HG03469 (cell line): Measurements from ENCODE around the gene FARP1.

ENCODE experiments used
- ATAC-seq: cut with Tn5 transposase; IDR thresholded peaks from one replicate; pipeline ENCODE4 v1.9.1; 2021; ENCODE audit warnings: mild to moderate bottlenecking, moderate library complexity, moderate number of reproducible peaks; ENCODE audit not compliant: unreplicated experiment

The FARP1 gene

DNA sequence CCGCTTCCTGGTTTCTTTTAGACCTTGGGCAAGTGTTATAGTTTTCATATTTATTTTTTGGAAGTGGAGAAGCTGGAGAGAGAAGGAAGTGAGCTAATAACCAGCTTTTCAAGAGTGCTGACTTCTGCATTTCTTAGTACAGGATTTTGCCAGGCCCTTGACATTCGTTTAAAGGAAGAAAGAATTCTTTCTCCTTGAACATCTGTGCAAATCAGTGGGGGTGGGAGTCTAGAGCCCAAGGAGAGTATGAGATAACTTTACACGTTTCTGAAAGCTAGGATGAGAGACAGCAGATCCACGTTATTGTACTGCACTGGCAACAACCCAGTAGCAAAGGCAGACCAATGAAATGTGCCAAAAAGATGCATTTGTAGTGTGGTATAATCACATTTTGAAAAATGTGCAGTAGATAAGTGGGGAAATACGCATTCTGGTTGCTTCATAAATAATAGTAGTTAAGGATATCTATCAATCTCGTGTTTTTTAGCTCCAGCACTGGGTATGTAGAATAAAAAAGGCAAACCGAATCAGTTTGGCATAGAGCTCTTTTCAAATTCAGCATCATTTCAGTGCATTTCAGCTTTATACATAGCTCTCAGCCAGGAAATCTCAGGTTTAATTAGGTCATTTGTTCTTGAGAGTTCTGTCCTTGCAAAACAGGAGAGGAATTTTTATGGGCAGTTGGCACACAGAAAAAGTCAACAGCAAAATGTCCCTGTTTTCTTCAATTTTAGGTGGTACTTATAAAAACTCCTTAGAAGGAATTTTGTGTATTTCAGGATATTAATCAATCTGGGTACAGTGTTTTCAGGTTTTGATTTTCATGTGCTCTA, 29.9 kb downstream of the FARP1 start:
- ATAC-seq: no peak

DNA sequence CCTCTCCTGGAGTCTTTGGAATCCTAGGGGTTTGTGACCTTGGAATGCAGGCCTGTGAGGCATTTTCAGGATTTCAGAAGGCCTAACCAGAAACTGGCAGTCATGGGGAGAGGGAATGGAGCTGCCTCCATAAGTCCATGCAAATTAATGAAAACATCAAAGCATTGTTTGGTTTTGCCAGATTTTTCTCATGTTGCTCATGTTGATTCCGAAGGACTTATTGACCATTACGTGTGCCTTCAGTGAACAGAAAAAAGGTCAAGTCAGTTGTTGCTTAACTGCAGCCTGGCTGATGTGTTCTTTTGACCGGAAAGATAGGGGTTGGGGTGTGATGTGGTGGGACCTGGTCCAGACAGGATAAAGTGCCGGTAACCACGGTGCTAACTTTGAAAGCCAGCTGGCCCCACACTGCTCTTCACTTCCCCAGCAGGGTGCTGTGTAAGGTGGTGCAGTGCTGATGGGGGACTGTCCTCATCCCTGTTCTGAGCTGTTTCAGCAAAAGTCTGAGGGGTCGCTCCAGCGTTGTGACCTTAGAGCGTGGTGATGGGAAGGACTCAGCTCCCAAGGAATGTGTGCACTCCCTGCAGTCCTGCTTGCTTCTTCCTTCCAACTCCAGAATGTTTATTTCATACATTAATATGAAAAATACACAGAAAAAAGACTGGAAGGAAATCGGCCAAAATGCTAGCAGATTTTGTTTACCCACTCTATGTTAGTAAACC, 30.7 kb downstream of the FARP1 start:
- no peak for ATAC-seq

DNA sequence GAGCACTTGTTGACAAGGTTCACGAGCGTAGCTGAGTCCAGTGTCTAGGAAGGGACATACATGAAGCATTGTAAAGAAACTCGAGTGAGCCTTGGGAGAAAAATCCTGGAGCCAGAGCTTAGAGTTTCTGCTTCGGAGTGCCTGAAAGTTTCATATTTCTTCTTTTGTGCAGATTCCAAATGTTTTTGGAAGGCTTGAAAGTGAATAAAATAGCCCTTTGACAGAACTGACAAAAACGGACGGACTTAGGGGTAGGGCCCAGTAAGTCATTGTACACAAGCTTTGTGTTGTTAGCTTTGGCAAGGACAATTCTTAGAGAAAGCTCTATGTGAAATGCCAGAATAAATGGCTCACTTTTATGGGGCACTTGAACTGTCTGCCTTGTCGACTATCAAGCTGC, 31.4 kb downstream of the FARP1 start:
- no peak for ATAC-seq

DNA sequence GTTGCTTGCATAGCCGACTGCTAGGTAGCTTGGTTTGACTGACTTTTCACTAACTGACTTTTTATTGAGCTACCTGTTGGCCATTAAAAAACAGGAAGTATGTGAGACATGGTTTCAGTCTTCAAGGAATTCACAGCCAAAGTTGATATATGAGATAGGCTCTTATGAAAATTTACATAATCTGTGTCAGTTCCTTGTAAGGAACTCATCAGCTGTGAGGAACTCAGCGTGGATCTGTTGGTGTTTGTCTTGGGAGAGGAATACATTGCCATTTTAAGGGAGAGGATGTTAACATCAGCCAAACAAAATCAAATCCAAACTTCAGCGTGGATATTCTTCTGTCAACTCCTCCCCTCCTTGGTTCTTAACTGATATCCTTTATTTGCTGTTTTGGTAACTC, 32.1 kb downstream of the FARP1 start:
- no peak for ATAC-seq

DNA sequence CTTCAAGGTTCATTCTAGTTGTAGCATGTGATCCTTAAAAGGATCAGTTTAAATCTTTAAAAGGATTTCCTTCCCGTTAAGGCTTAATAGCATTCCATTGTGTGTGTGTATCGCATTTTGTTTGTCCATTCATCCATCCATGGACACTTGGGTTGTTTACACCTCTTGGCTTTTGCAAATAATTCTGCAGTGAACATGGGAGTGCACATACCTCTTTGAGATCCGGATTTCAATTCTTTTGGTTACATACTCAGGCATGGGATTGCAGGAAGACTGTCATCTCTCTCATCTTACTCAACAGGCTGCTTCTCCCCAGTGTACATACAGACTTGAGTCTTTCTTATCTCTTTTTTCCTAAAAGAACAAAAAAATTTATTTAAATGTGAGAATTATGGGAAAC, 32.9 kb downstream of the FARP1 start:
- ATAC-seq: no peak

DNA sequence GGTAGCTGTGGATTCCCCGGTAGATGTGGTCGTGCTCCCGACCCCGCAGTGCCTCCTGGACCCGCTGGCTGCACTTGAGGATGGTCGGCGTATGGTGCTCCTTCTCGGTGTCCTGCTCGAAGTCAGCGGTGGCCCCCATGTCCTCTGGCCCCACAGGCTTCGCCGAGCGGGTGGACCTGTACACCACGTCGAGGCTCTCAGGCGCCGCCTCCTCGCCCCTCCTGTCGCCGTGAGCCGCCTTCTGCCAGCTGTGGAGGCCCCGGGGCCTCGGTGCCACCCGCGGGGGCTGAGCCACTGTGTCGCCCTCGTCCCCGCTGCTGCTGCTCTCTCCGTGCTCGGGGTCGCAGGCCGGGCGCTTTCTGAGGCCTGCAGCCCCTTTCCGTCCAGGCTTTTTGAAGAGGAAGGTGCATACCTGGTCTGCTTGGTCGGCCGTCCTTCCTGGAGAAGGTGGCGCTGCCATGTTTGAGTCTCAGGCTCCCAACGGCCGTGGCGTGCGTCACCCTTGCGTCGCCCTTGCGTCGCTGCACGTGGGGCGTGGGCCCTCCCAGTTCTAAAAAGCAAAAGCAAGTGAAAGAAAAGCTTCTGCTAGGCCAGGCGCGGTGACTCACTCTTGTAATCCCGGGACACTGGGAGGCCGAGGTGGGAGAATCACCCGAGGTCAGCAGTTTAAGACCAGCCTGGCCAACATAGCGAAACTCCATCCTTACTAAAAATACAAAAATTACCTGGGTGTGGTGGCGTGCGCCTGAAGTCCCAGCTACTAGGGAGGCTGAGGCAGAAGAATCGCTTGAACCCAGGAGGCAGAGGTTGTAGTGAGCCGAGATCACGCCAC, 34.1 kb downstream of the FARP1 start, which contains the start of gene RNF113B:
TSS of gene RNF113B (minus strand) at position 493 of the 832 bp plus-strand sequence. CDS start at position 460, 33 bp downstream.
- no peak for ATAC-seq

DNA sequence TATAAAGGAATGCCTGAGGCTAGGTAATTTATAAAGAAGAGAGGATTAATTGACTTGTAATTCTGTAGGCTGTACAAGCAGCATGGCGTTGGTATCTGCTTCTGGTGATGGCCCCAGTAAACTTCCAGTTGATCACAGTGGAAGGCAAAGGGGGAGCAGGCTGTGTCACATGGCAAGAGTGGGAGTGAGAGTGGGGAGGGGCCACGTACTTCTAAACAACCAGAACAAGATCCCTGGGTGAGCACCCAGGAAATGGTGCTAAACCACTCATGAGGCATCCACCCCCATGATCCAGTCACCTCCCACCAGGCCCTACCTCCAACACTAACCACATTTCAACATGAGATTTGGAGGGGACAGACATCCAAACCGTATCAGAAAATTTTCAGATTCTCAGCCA, 37.2 kb downstream of the FARP1 start:
- ATAC-seq: no peak

DNA sequence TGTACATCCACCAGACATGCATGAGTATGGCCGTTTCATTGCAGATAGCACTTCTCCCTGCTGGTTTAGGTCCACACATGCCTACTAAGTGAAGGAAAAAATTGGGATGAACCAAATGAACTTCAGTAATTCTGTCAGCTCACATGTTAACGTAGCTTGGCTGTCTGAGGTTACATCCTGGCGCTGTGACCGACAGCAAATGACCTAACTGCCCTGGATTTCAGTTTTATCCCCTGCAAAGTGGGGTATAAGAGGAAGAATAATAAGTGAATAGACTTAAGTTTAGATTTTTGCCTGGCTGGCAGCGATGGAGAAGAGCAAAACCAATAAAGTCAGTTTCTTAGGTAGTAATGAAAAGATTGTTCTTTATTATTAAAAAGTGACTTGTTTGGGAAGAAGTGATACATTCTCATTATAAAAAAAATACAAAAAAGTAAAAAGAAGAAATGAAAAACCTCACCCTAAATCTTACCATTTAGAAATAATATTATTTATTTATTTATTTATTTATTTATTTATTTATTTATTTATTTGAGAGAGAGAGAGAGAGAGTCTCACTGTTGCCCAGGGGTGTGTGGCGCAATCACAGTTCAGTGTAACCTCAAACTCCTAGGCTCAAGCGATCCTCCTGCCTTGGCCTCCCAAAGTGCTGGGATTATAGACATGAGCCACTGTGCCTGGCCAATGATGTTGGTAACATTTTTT, 38.4 kb downstream of the FARP1 start:
- ATAC-seq: no peak

DNA sequence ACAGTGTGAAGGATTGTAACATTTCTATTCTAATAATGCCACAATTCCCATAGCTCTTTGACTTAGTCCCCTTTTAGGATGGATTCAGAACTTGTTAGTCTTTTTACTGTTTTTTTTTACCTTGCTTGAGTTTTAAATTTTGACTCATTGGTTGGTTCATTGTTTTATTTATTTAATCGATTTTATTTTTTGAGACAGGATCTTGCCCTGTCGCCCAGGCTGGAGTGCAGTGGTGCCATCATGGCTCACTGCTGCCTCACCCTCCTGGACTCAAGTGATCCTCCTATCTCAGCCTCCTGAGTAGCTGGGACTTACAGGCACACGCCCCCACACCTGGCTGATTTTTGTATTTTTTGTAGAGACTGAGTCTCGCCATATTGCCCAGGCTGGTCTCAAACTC, 39.3 kb downstream of the FARP1 start:
- no peak for ATAC-seq

DNA sequence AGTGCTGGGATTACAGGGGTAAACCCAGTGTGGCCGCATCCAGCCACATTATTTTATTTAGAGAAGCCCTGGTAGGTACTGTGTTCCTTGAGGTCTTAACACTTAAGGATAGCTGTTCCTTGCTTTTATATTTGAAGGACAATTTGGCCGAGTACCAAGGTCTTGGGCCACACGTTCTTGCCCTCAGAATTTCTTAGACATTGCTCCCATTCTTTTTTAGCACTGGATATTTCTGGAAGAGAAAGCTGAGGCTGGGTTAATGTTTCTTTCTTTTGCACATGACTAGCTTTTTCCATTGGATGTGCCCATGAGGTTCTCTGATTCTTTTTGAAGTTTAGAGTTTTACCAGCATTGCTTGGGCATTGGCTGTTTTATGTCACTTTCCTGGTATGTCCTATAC, 39.7 kb downstream of the FARP1 start:
- no peak for ATAC-seq

DNA sequence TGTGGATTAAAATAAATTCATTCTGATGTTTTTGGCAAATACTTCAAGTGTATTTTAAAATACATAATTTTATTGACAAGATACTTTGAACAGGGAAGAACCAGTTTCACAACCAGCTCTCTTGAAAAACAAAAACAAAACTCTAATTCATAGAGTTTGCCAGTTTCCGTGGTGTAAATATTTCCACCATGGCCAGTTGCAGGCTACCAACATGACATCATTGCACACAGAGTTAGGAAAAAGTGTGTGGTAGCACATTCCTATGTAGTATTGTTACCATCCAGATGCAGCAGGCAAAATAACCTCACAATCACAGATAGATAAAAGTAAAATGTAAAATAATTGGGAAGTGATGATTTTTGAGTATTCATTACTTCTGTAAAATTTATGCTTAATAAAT, 41.9 kb downstream of the FARP1 start:
- ATAC-seq: no peak

DNA sequence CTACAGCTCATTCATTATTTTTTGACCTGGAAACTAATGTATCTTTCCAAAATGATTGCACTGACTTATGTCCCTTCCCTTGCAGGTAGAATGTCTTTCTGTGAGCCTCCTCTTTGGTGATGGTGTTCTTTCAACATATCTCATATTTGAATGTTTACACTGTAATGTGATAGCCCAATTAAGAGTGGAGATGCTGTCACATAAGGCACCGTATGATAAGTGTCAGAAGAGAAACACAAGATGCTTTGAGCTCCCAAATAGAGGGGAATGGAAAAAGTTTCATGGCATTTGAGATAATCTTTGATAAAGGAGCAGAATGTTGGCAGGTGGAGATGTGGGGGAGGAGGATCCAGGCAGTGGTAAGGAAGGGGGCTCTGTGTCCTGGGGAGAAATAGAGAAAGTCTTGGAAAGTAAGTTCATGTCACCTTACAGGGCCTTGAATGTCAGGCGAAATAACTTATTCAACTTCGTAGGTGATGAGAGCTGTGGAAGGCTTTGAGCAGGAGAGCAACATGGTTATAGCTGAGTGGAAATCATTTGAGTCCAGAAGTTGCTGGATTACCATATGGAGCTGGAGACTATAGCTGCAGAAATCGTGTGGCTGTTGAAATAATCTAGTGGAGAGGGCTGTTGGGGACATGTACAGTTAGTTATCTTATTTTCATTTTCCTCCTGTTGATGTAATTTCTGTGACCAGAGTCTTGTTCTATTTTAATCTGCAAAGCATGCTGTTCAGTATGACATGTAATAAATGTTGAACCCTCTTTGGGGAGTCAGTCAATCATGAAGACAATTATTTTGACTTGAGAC, 44.5 kb downstream of the FARP1 start:
- ATAC-seq: no peak

DNA sequence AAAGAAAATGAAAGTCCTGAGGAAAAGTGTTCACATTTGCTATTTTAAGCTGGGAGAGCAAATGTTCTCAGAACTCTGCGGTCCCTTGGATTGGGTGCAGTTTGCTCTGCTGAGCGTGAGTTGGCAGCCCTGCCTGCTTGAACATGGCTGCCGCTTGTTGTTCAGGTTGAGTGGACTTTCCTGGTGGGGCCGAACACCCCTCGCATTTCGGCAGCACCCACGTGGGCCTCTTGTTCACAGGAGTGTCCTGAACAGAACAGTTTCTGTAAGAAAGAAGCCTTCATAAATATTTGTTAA, 45.0 kb downstream of the FARP1 start:
- ATAC-seq: no peak

DNA sequence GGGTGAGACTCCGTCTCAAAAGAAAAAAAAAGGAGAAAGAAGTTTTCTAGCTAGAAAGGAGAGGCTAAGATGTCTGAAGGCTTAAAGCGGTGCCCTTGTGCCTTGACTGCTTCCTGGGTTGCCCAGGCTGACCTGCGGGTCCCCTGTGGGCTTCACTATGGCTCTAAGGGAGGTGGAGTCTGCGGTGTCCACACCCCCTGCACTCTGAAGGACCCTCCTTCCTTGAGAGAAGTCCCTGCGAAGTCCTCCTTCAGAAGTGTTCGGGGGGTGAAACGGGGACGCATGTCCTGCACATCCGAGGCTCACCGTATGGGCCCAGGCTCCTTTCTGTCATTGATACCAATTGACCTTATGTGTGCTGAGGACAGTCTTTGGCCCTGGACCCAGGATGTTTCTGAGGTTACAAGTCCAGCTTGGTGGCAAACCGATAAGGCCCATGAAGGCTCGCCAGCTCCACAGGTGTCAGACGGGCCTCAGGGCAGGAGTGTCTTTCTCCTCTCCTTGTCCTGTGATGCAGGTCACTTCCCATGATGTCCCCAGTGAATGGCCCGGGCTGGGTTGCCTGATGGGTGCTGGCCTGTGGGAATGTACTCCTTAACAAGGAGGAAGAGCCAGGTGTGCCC, 45.8 kb downstream of the FARP1 start:
- no peak for ATAC-seq

DNA sequence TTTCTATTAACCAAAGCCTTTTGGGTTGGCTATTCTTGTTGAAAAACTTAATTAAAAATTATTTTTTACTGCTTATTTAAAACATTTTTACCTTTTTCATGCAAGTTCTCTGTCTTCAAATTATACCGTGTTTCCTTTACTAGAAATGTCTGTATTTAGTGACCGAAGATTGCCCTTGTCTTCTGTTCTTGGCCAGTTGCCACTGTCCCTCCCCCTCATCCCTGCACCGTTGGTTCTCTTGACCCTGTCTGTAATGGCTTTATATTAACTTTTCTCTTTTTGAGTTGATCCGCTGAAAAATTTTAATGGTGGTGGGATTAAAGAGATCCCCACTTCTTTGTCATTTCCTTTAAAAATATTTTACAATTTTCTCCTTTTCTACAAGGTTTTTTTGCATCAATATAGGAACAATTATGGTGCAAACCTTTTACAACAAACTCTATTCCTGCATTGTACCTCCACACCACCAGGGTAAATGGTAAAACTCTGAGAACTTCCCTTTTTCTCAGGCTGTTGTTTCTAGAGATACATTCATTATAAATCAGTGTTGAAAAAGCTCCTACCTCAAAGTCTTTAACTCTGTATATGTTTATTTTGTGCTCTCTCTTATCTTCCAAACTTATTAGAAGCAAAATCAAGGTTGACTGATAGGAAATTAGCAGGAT, 47.1 kb downstream of the FARP1 start:
- ATAC-seq: no peak

DNA sequence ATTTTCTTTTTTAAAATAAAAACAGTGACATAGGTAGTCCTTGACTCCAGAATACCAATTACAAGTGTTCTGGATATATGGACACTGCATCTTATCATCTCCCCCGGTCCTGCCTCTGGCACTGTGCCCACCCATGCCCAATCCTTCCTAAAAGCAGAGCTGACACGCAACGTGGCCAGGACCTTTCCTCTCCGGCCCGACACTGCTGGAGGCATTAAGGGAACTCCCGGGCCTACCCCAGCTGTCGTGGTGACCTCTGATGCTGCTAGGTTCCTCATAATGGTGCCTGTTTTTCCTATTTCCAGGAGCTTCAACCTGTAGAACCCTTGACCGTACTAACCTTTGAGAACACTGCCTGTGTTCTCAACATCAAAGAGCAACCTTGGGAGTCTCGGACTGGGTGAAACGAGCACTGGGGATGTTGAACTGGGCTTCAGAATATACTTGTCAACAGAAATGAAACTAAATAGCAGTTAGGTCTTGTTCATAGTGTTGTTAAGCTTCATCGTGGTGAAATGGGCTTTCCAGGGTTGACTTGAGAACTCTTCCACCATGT, 48.1 kb downstream of the FARP1 start:
- ATAC-seq: no peak

DNA sequence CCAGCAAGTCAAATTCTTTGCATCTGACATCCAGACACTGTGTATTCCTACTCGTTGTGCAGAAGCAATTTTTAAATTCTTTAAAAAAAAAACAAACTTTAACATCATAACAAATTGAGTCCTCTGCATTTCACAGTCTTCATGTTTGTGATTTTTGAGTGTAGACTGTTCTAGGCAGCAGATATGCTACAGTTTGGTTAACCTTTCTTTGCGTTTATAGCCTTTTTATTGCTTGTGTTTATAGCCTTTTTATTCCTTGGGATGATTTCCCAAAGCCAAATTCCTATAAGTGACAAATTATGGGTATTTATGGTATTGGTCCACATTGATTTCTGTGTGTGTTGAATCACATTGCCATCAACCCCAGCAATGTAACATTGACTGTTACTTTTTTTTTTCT, 49.1 kb downstream of the FARP1 start:
- ATAC-seq: no peak

DNA sequence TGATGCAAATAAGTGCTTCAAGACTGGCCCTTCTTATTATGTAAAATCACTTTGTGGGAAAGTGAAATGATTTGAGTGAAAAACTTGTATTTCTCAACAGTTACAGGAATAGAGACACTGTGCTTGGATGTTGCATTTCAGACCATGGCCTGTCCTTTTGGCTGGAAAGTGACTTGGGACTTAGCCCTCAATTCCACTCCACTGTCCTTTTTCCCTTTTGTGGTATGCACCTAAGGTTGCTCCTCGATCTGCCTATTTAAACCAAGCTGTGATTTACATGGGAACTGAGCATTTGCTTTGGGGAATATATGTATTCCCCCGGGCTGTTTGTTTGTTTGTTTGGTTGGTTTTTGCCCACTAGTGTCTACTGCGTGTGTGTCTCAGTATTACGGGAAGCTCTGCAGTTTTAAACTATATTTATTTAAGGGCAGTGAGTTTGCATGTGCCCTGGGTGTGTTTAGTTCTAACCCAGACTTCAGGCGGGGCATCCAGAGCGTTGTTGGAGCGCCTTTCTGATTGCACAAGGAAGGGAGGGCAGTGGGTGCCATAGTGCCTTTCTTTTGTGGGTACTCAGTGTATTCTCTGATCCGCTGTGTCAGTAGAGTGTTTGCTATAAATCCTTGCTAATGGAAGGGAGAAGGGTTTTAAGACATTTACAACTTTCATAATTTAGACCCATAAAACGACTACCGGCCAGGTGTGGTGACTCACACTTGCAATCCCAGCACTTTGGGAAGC, 52.3 kb downstream of the FARP1 start:
- no peak for ATAC-seq
